ENCODE measurements around the gene ZBTB9.
"Not testable (repeated sequence)": the region's sequence is repeated elsewhere in the genome, so short reads cannot be mapped to it uniquely, and the experiment has no call there.

The ZBTB9 gene

GRCh38 chr6:33469661-33470060, 15.3 kb downstream of the ZBTB9 start:
- no peak for DNase-seq

- DNase-seq: no peak
Measured at GRCh38 chr6:33477864-33478263, 23.5 kb downstream of the ZBTB9 start.

GRCh38 chr6:33481192-33481591, 26.8 kb downstream of the ZBTB9 start:
- no peak for DNase-seq

GRCh38 chr6:33482620-33483019, 28.2 kb downstream of the ZBTB9 start:
- not testable (repeated sequence) for DNase-seq

DNA sequence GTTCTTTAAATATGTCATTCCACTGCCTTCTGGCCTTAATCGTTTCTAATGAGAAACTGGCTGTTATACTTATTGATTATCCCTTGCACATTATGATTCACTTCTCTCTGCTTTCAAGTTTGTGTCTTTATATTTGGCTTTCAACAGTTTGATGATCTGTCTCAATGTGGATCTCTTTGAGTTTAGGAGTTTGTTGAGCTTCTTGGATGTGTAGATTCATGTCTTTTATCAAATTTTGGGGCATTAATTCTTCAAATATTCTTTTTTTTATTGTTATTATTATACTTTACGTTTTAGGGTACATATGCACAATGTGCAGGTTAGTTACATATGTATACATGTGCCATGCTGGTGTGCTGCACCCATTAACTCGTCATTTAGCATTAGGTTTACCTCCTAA, 29.3 kb downstream of the ZBTB9 start:
- DNase-seq: no peak

DNA sequence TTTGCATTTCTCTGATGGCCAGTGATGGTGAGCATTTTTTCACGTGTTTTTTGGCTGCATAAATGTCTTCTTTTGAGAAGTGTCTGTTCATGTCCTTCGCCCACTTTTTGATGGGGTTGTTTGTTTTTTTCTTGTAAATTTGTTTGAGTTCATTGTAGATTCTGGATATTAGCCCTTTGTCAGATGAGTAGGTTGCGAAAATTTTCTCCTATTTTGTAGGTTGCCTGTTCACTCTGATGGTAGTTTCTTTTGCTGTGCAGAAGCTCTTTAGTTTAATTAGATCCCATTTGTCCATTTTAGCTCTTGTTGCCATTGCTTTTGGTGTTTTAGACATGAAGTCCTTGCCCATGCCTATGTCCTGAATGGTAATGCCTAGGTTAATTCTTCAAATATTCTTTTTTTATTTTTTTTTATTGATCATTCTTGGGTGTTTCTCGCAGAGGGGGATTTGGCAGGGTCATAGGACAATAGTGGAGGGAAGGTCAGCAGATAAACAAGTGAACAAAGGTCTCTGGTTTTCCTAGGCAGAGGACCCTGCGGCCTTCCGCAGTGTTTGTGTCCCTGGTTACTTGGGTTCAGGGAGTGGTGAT, 30.4 kb downstream of the ZBTB9 start:
- DNase-seq: not testable (repeated sequence)

GRCh38 chr6:33485680-33486079, 31.3 kb downstream of the ZBTB9 start:
- not testable (repeated sequence) for DNase-seq

DNA sequence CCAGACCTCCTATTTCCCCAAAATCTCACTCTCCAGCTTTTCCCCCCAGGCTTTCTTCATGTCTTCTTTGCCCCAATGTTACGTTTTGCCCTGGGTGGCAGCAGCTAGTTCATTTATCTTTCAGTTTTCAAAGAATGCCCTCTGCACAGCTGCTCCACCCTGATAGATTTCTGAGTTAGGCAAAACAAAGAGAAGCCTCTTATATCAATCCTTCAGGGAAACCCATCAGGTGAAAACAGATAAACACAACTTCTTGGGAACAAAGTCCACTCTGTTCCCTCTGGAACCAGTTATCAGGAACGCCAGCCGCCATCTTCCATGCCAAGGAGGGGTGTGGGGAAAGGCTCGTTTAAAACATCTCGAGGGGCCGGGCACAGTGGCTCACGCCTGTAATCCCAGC, 34.0 kb downstream of the ZBTB9 start:
- no peak for DNase-seq

DNA sequence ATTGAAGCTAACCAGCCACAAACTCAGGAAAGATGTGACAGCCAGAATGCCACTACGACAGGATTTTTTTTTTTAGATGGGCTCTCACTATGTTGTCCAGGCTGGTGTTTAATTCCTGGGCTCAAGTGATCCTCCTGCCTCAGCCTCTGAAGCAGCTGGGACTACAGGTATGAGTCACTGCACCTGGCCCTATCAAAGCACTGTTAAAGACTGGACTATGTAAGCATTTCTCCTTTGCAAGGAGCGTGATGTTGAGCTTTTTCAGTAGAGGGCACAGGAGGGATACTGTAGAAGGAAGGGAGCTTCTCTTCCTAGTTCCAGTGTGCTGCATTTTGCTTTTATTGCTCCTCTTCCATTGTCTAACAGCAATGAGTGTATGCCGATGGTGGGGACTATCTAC, 35.8 kb downstream of the ZBTB9 start:
- DNase-seq: peak; percentile 8

DNA sequence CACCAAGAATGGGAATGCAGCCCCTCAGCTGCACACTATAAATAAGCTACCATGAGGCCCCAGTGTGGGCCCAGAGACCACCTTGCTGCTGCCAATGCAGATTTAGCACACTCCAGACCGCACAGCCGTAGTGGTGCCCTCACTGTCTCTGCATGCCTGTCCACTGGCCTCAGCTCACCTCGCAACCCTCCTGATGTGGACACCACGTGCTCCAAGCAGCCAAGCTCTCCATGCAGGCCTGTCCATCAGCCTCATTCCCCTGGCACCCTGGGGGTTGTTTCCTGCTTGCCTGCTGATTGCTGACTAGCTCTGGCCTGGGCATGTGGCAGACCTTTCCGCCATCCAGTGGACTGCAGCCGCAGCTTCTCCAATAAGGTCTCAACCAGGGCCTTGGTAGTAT, 36.2 kb downstream of the ZBTB9 start:
- DNase-seq: no peak

DNA sequence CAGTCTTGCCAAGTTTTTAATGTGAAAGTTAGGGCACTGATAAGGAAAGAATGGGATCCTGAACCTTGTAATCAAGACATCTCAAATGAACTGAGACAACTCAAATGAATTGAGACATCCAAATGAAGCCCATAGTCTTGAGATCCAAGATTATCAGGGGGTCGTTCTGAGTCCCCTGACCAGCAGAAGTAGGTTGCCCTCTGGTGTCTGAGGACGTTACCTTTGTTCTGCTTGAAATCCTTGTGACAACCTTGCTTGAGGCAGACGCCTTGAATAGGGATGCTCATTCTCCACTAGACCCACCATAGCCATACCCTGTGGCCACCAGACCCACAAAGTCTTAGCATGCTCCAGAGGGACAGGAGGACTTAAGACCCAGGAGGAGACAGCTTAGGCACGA, 37.7 kb downstream of the ZBTB9 start:
- no peak for DNase-seq

GRCh38 chr6:33497157-33497556, 42.8 kb downstream of the ZBTB9 start:
- DNase-seq: no peak

- DNase-seq: no peak
Measured at GRCh38 chr6:33502486-33502885, 48.1 kb downstream of the ZBTB9 start.

DNA sequence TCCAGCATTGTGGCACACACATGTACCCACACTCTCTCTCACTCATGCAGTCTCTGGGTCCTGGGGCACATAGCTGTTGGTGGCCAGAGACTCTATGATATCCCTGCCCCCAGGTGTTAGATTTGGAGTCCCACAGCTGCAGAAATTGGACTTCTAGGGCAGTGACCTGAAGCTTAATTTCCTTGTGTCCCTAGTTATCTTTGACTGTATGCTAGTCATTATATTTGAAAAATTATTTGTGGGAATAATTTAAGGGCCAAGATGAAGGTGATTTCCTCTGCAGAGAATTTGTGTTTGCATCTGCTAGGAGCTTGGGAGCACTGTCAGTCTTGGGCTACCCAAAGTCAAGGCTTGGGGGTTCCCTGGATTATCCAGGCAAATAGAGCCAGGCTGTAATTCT, 50.1 kb downstream of the ZBTB9 start:
- DNase-seq: no peak

- no peak for DNase-seq
Measured at GRCh38 chr6:33505548-33506370, 51.4 kb downstream of the ZBTB9 start.

Measured in NCI-H510A treated with DMSO at 0.1 percent for 48 hours (cell line).